Loucy (cell line): Measurements from ENCODE around the gene CDADC1.
A peak's percentile ranks its signal among the peaks of the same experiment; 100 is the strongest.

Experiments
- H2AFZ ChIP-seq: fragments of 200-600 bp; sonication (generic); 2 replicates; pipeline ENCODE4 v1.6.0; 2016; ENCODE audit warnings: antibody characterized with exemption, mild to moderate bottlenecking, low read length, moderate library complexity
- H3F3A ChIP-seq: fragments of 200-600 bp; 2 replicates; pipeline ENCODE4 v1.6.0; 2016; ENCODE audit warnings: antibody characterized with exemption, low read depth, mild to moderate bottlenecking
- H3K27me3 ChIP-seq: fragments of 200-600 bp; sonication (generic); 2 replicates; pipeline ENCODE4 v1.6.1; 2014; ENCODE audit warnings: low read length, mild to moderate bottlenecking; ENCODE audit not compliant: insufficient read depth, poor library complexity, severe bottlenecking
- H3K36me3 ChIP-seq: fragments of 200-600 bp; sonication (generic); 2 replicates; pipeline ENCODE4 v1.6.1; 2016; ENCODE audit warnings: low read length; ENCODE audit not compliant: insufficient read depth
- H3K4me1 ChIP-seq: fragments of 200-600 bp; sonication (generic); 2 replicates; pipeline ENCODE4 v1.5.1; 2014; ENCODE audit warnings: low read length, mild to moderate bottlenecking; ENCODE audit not compliant: insufficient read depth, poor library complexity, severe bottlenecking
- H3K4me2 ChIP-seq: fragments of 200-600 bp; sonication (generic); 2 replicates; pipeline ENCODE4 v1.6.0; 2014; ENCODE audit warnings: antibody characterized with exemption, low read length, low read depth, mild to moderate bottlenecking; ENCODE audit not compliant: poor library complexity, severe bottlenecking
- H3K4me3 ChIP-seq: fragments of 200-600 bp; sonication (generic); 2 replicates; pipeline ENCODE4 v1.5.1; 2014; ENCODE audit warnings: low read length, mild to moderate bottlenecking, mixed read lengths; ENCODE audit not compliant: poor library complexity, severe bottlenecking
- H3K79me2 ChIP-seq: fragments of 200-600 bp; sonication (generic); 2 replicates; pipeline ENCODE4 v1.6.1; 2014; ENCODE audit warnings: low read length; ENCODE audit not compliant: insufficient read depth
- H3K9ac ChIP-seq: fragments of 200-600 bp; sonication (generic); 2 replicates; pipeline ENCODE4 v1.6.0; 2014; ENCODE audit warnings: mild to moderate bottlenecking, low read depth, low read length, moderate library complexity; ENCODE audit not compliant: poor library complexity, severe bottlenecking
- H3K9me2 ChIP-seq: fragments of 200-600 bp; sonication (generic); replicated peaks from 2 replicates; pipeline ENCODE4 v1.6.1; 2016; ENCODE audit warnings: low read depth, low read length, mixed read lengths
- H3K9me3 ChIP-seq: fragments of 200-600 bp; sonication (generic); 2 replicates; pipeline ENCODE4 v1.6.1; 2014; ENCODE audit warnings: mild to moderate bottlenecking, antibody characterized with exemption, low read length, low read depth; ENCODE audit not compliant: insufficient read depth
- H4K20me1 ChIP-seq: fragments of 200-600 bp; sonication (generic); 2 replicates; pipeline ENCODE4 v1.6.0; 2014; ENCODE audit warnings: antibody characterized with exemption, low read length, mild to moderate bottlenecking; ENCODE audit not compliant: insufficient read depth, poor library complexity, severe bottlenecking
- CTCF ChIP-seq: fragments of 200-600 bp; sonication (generic); conservative IDR thresholded peaks from 2 replicates; pipeline ENCODE4 v1.5.1; 2014; ENCODE audit warnings: mild to moderate bottlenecking, antibody characterized with exemption, low read length
- EZH2phosphoT487 ChIP-seq: fragments of 200-600 bp; IDR thresholded peaks from 2 replicates; pipeline ENCODE4 v1.6.1; 2018; ENCODE audit warnings: antibody characterized with exemption, mild to moderate bottlenecking, moderate library complexity, borderline replicate concordance

The CDADC1 gene

GRCh38 chr13:49319951-49320350 lies 72.2 kb downstream of the CDADC1 start:
- H3K79me2 ChIP-seq: no peaks in the 10 kb centered on the region
- peaks cover 20% of the 10 kb centered on the region for H3K4me1 ChIP-seq
- no peaks in the 10 kb centered on the region for H3K27me3 ChIP-seq
- H4K20me1 ChIP-seq: no peaks in the 10 kb centered on the region
- no peaks in the 10 kb centered on the region for H3F3A ChIP-seq
- no peak overlapping the region for H3K4me3 ChIP-seq
- no peak overlapping the region for H2AFZ ChIP-seq
- no peaks in the 10 kb centered on the region for H3K9me2 ChIP-seq
- H3K9ac ChIP-seq: no peak overlapping the region
- no peaks in the 10 kb centered on the region for H3K36me3 ChIP-seq
- H3K9me3 ChIP-seq: no peaks in the 10 kb centered on the region
- TF ChIP-seq EZH2phosphoT487 (no peak), CTCF (no peak)
- H3K4me2 ChIP-seq: no peak overlapping the region

- Histone ChIP-seq H3K9me3 (no peaks in the 10 kb centered on the region), H3K9ac (no peak overlapping the region), H3K4me2 (peak overlapping the region; percentile 1), H4K20me1 (no peaks in the 10 kb centered on the region), H3K27me3 (no peaks in the 10 kb centered on the region), H3K4me1 (peaks cover 20% of the 10 kb centered on the region), H3K9me2 (no peaks in the 10 kb centered on the region), H3K79me2 (no peaks in the 10 kb centered on the region), H3F3A (no peaks in the 10 kb centered on the region), H3K36me3 (no peaks in the 10 kb centered on the region), H2AFZ (no peak overlapping the region), H3K4me3 (no peak overlapping the region)
- TF ChIP-seq EZH2phosphoT487 (no peak), CTCF (no peak)
Observed at GRCh38 chr13:49320975-49321374, 73.2 kb downstream of the CDADC1 start.

- no peaks in the 10 kb centered on the region for H3K79me2 ChIP-seq
- H3K4me3 ChIP-seq: no peak overlapping the region
- H4K20me1 ChIP-seq: no peaks in the 10 kb centered on the region
- H3K4me1 ChIP-seq: peaks cover 20% of the 10 kb centered on the region
- H3K9ac ChIP-seq: no peak overlapping the region
- H3K9me2 ChIP-seq: no peaks in the 10 kb centered on the region
- H3F3A ChIP-seq: no peaks in the 10 kb centered on the region
- H2AFZ ChIP-seq: no peak overlapping the region
- H3K27me3 ChIP-seq: no peaks in the 10 kb centered on the region
- no peak overlapping the region for H3K4me2 ChIP-seq
- H3K36me3 ChIP-seq: no peaks in the 10 kb centered on the region
- H3K9me3 ChIP-seq: no peaks in the 10 kb centered on the region
- no peak for TF ChIP-seq EZH2phosphoT487
Observed at GRCh38 chr13:49322702-49323101, 75.0 kb downstream of the CDADC1 start.

DNA sequence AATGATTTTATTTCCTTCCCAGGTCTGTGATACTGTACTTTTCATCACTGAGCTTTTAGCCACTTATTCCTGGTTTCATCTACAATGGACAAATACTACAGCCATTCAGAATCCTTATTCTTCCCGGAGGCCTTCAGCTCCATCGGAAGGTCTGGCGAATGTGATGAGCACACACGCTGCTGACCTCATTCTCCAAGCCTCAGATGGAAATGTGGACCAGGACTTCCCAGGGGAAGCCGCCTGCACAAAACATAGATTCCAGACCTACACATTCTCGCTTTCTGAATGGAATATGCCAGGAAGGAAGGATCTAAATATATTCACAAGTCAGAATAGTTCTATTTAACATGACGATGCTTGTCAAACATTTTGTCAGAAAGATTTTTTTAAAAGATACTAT lies 75.6 kb downstream of the CDADC1 start:
- Histone ChIP-seq H4K20me1 (no peaks in the 10 kb centered on the region), H2AFZ (no peak overlapping the region)
- TF ChIP-seq EZH2phosphoT487: no peak
- TF ChIP-seq CTCF: no peak

More for the DNA sequence above, 75.6 kb downstream of the CDADC1 start:
- Histone ChIP-seq H3K9me3 (no peaks in the 10 kb centered on the region), H3K4me3 (no peak overlapping the region), H3K36me3 (no peaks in the 10 kb centered on the region), H3K79me2 (no peaks in the 10 kb centered on the region), H3K4me2 (no peak overlapping the region), H3K4me1 (peaks cover 20% of the 10 kb centered on the region), H3K9ac (no peak overlapping the region), H3K9me2 (no peaks in the 10 kb centered on the region), H3F3A (no peaks in the 10 kb centered on the region), H3K27me3 (no peaks in the 10 kb centered on the region)
